GM23248 (cell line): ENCODE data around the gene WSCD1. TPM values are rescaled to one million over a fixed set of nuclear protein-coding genes. Genes with fewer than 3 reads are reported as not detected.

ENCODE experiments used
- DNase-seq: peaks from one replicate; pipeline ENCODE4 v3.0.0-alpha.2; 2015
- H2AFZ ChIP-seq: fragments of 200-600 bp; sonication (generic); 2 replicates; pipeline ENCODE4 v1.6.1; 2016; ENCODE audit warnings: antibody characterized with exemption
- H3F3A ChIP-seq: fragments of 200-600 bp; sonication (generic); 2 replicates; pipeline ENCODE4 v1.6.1; 2016; ENCODE audit warnings: mild to moderate bottlenecking, antibody characterized with exemption, mixed run types; ENCODE audit not compliant: insufficient read depth
- H3K27ac ChIP-seq: fragments of 200-600 bp; sonication (generic); 2 replicates; pipeline ENCODE4 v1.5.1; 2016; ENCODE audit warnings: mild to moderate bottlenecking
- H3K27me3 ChIP-seq: fragments of 200-600 bp; sonication (generic); replicated peaks from 2 replicates; pipeline ENCODE4 v1.6.1; 2016; ENCODE audit warnings: mild to moderate bottlenecking; ENCODE audit not compliant: insufficient read depth
- H3K36me3 ChIP-seq: fragments of 200-600 bp; sonication (generic); 2 replicates; pipeline ENCODE4 v1.6.1; 2016; ENCODE audit warnings: low read depth, mild to moderate bottlenecking
- H3K4me1 ChIP-seq: fragments of 200-600 bp; sonication (generic); 2 replicates; pipeline ENCODE4 v1.6.1; 2016; ENCODE audit warnings: mild to moderate bottlenecking; ENCODE audit not compliant: insufficient read depth
- H3K4me2 ChIP-seq: fragments of 200-600 bp; sonication (generic); one replicate; pipeline ENCODE4 v1.6.1; 2016; ENCODE audit warnings: mild to moderate bottlenecking; ENCODE audit not compliant: unreplicated experiment
- H3K4me3 ChIP-seq: fragments of 200-600 bp; sonication (generic); 2 replicates; pipeline ENCODE4 v1.5.1; 2016; ENCODE audit warnings: mild to moderate bottlenecking
- H3K79me2 ChIP-seq: fragments of 200-600 bp; sonication (generic); 2 replicates; pipeline ENCODE4 v1.6.1; 2016; ENCODE audit warnings: mild to moderate bottlenecking; ENCODE audit not compliant: insufficient read depth
- H3K9ac ChIP-seq: fragments of 200-600 bp; sonication (generic); 2 replicates; pipeline ENCODE4 v1.6.1; 2016; ENCODE audit warnings: mild to moderate bottlenecking
- H3K9me2 ChIP-seq: fragments of 200-600 bp; sonication (generic); 2 replicates; pipeline ENCODE4 v1.6.1; 2016; ENCODE audit warnings: mixed run types, mild to moderate bottlenecking, moderate library complexity; ENCODE audit not compliant: insufficient read depth
- H3K9me3 ChIP-seq: fragments of 200-600 bp; sonication (generic); one replicate; pipeline ENCODE4 v1.6.1; 2017; ENCODE audit warnings: low read depth
- H4K20me1 ChIP-seq: fragments of 200-600 bp; sonication (generic); 2 replicates; pipeline ENCODE4 v1.6.0; 2016; ENCODE audit not compliant: insufficient read depth
- EZH2 ChIP-seq: fragments of 200-600 bp; sonication (generic); IDR thresholded peaks from 2 replicates; pipeline ENCODE4 v1.6.1; 2018; ENCODE audit warnings: antibody characterized with exemption, mild to moderate bottlenecking; ENCODE audit not compliant: insufficient read depth, poor library complexity, severe bottlenecking
- EZH2phosphoT487 ChIP-seq: fragments of 200-600 bp; sonication (generic); IDR thresholded peaks from 2 replicates; pipeline ENCODE4 v1.6.1; 2018; ENCODE audit warnings: antibody characterized with exemption, moderate library complexity, mild to moderate bottlenecking, low read depth; ENCODE audit not compliant: insufficient read depth
- WGBS, 2 experiments: methylation state at CpG; one replicate each; pipeline ENCODE4 v1.1.6; 2015 to 2017; ENCODE audit warnings: low lambda C conversion rate in 2 of 2, low coverage in 1 of 2; ENCODE audit errors: missing lambda C conversion rate in 2 of 2; 5-methylcytosine and 5-hydroxymethylcytosine counted together
- in situ Hi-C: fragments of 300-500 bp; cut with MboI; formaldehyde crosslinking; loops from 2 replicates; pipeline ENCODE4 v1.15.0; 2020
- polyA plus RNA-seq: library from polyadenylated mRNA; unstranded; fragments of >200 nt; fragmentation: Nextera tagmentation; extraction: Ambion mirVana; gene quantifications from 2 replicates; pipeline ENCODE4 v1.2.1, GENCODE V29; 2016
- total RNA-seq: library from RNA; depleted of rRNA; stranded (reverse); fragments of >200 nt; shearing (Covaris generic); gene quantifications from 2 replicates; pipeline ENCODE4 v1.2.3, GENCODE V29; 2014

The WSCD1 gene
- total and polyA plus RNA-seq, 2 experiments from 2014 or later = 0.11 TPM; not detected in 1

GRCh38 chr17:6024576-6024975 is 45.6 kb upstream of the WSCD1 start:
- no peak for DNase-seq
- H3K36me3 ChIP-seq = no peaks in the 10 kb centered on the region
- H3K4me2 ChIP-seq = no peak overlapping the region
- H4K20me1 ChIP-seq = no peaks in the 10 kb centered on the region
- no peaks in the 10 kb centered on the region for H3K79me2 ChIP-seq
- no peaks in the 10 kb centered on the region for H3K9me2 ChIP-seq
- no peaks in the 10 kb centered on the region for H3K27me3 ChIP-seq
- H3K9me3 ChIP-seq = no peaks in the 10 kb centered on the region
- 2 to 5% methylated on average over 6 of the region's 6 CpGs for WGBS, 2 experiments
- H3K4me1 ChIP-seq = no peaks in the 10 kb centered on the region
- no peaks in the 10 kb centered on the region for H3F3A ChIP-seq
- in situ Hi-C loops = no loop called here
- H3K4me3 ChIP-seq = no peak overlapping the region
- H3K9ac ChIP-seq = no peak overlapping the region
- no peak overlapping the region for H2AFZ ChIP-seq
- TF ChIP-seq EZH2phosphoT487 (no peak), EZH2 (no peak)
- no peak overlapping the region for H3K27ac ChIP-seq

- Histone ChIP-seq H3K4me3 (no peak overlapping the region), H2AFZ (no peak overlapping the region), H3K27ac (no peak overlapping the region), H3F3A (no peaks in the 10 kb centered on the region), H3K9ac (no peak overlapping the region), H3K9me3 (no peaks in the 10 kb centered on the region), H3K4me2 (no peak overlapping the region), H3K27me3 (no peaks in the 10 kb centered on the region), H3K4me1 (no peaks in the 10 kb centered on the region), H3K79me2 (no peaks in the 10 kb centered on the region), H3K9me2 (no peaks in the 10 kb centered on the region), H4K20me1 (no peaks in the 10 kb centered on the region), H3K36me3 (no peaks in the 10 kb centered on the region)
- in situ Hi-C loops = no loop called here
- TF ChIP-seq EZH2phosphoT487 (no peak), EZH2 (no peak)
- 36 to 40% methylated on average over 10 to 12 of the region's 12 CpGs for WGBS, 2 experiments
- DNase-seq = no peak
Measured at GRCh38 chr17:6027342-6028024, 42.7 kb upstream of the WSCD1 start.

DNA sequence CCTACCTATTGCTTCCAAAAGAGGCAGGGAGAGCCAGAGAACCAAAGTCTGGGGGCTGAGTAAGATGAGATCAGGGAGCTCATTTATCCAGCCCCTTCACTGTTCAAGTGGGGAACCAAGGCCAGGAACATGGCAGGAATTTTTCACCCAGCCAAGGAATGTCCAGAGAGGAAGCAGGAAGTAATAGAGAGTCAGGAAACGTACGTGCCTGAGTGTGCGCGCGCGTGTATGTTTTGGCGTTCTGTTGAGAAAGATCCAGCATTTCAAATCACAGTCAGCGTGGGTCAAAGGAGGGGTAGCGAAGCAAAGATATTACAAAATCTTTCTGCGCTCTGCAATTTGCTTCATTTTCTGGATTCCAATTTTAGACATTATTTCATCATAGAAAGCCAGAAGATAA is 41.9 kb upstream of the WSCD1 start:
- Histone ChIP-seq H3K4me2 (no peak overlapping the region), H3K9me2 (no peaks in the 10 kb centered on the region), H3K9ac (no peak overlapping the region), H3K36me3 (no peaks in the 10 kb centered on the region), H4K20me1 (no peaks in the 10 kb centered on the region), H3K79me2 (no peaks in the 10 kb centered on the region), H2AFZ (no peak overlapping the region), H3K27ac (no peak overlapping the region), H3K4me3 (no peak overlapping the region), H3K9me3 (no peaks in the 10 kb centered on the region), H3K27me3 (no peaks in the 10 kb centered on the region), H3F3A (no peaks in the 10 kb centered on the region), H3K4me1 (no peaks in the 10 kb centered on the region)
- in situ Hi-C loops = no loop called here
- no peak for TF ChIP-seq EZH2phosphoT487
- TF ChIP-seq EZH2 = no peak
- no peak for DNase-seq
- 52 to 57% methylated on average over 10 of the region's 10 CpGs for WGBS, 2 experiments

DNA sequence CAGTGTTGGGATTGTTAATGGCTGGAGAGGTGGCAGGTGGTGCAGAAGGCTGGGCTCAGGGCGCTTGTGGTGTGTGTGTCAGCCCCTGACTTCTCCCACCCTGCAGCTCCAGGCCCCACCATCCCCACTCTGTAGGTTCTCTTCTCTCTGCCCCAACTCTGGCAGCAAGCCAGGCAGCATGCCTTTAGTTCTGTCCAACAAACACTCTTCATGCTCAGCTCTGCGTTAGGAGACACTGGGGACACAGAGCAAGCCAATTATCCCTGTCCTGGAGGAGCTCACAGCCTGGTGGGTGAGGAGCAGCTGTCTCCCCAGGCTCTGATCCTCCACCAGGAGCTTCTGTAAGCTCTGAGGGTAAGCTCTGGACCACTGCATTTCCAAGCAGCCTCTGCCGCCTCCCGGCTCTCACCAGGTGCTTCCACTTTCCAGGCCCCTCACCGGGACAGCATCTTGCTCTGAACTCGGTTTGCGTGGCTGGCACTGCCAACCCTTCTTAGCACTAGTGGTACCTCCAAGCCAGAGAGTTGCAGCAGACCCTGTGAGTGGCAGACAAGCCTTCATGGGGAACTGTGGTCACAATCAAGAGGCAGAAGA is 34.3 kb upstream of the WSCD1 start:
- TF ChIP-seq EZH2phosphoT487 (no peak), EZH2 (no peak)
- WGBS, 2 experiments = 22 to 32% methylated on average over 7 of the region's 7 CpGs
- Histone ChIP-seq H3K79me2 (no peaks in the 10 kb centered on the region), H3K4me2 (no peak overlapping the region), H3K9ac (no peak overlapping the region), H4K20me1 (no peaks in the 10 kb centered on the region), H3K27ac (no peak overlapping the region), H2AFZ (no peak overlapping the region), H3K27me3 (no peaks in the 10 kb centered on the region), H3K9me2 (no peaks in the 10 kb centered on the region), H3K4me3 (no peak overlapping the region), H3F3A (no peaks in the 10 kb centered on the region), H3K9me3 (no peaks in the 10 kb centered on the region), H3K36me3 (no peaks in the 10 kb centered on the region), H3K4me1 (no peaks in the 10 kb centered on the region)
- in situ Hi-C loops = no loop called here
- no peak for DNase-seq
